Lower lobe of right lung (tissue), 2 donors: ENCODE results near the gene GJA4. TPM values are rescaled to one million over a fixed set of nuclear protein-coding genes. Genes with fewer than 3 reads are reported as not detected.
"Not testable (repeated sequence)": the region's sequence is repeated elsewhere in the genome, so short reads cannot be mapped to it uniquely, and the experiment has no call there.

ENCODE experiments used
- ATAC-seq, 2 donors: fragments of 200-7000 bp; cut with Tn5 transposase; one replicate each; pipeline ENCODE4 v1.9.1; 2020 to 2022; ENCODE audit warnings: mild to moderate bottlenecking in 2 of 2, moderate library complexity in 2 of 2
- DNase-seq: peaks from one replicate; pipeline ENCODE4 v3.0.0-alpha.2; 2020
- H3K27ac ChIP-seq: fragments of 200-600 bp; one replicate; pipeline ENCODE4 v1.8.0; 2022
- H3K27me3 ChIP-seq: fragments of 200-600 bp; one replicate; pipeline ENCODE4 v1.8.0; 2022; ENCODE audit warnings: low read depth
- H3K36me3 ChIP-seq: fragments of 200-600 bp; one replicate; pipeline ENCODE4 v1.8.0; 2022; ENCODE audit warnings: mild to moderate bottlenecking
- H3K4me1 ChIP-seq: fragments of 200-600 bp; one replicate; pipeline ENCODE4 v1.8.0; 2022
- H3K4me3 ChIP-seq: fragments of 200-600 bp; one replicate; pipeline ENCODE4 v1.8.0; 2022; ENCODE audit warnings: mild to moderate bottlenecking
- H3K9me3 ChIP-seq: fragments of 200-600 bp; one replicate; pipeline ENCODE4 v1.8.0; 2022
- intact Hi-C: fragments of 100-400 bp; cut with DNase I; formaldehyde crosslinking; loops from one replicate; pipeline ENCODE4 v1.11.0; 2022
- total RNA-seq: library from RNA; stranded (reverse); fragmentation: NEBNext Ultra II Directional; extraction: Animal tissue kit (Norgen Biotek cat#: 25700); gene quantifications from one replicate; pipeline ENCODE4 v1.2.1, GENCODE V29; 2021
- TF ChIP-seq, protein P1 (sequence below): fragments of 200-600 bp; IDR thresholded peaks from one replicate; pipeline ENCODE4 v1.8.0; 2022; ENCODE audit warnings: antibody characterized with exemption, mild to moderate bottlenecking
- donor health status: DM: no; HTN: yes; CAD: no; lungs with severe emphysema.

The GJA4 gene
- total RNA-seq, 1 donor from 2014 or later = 16.1 TPM

DNA sequence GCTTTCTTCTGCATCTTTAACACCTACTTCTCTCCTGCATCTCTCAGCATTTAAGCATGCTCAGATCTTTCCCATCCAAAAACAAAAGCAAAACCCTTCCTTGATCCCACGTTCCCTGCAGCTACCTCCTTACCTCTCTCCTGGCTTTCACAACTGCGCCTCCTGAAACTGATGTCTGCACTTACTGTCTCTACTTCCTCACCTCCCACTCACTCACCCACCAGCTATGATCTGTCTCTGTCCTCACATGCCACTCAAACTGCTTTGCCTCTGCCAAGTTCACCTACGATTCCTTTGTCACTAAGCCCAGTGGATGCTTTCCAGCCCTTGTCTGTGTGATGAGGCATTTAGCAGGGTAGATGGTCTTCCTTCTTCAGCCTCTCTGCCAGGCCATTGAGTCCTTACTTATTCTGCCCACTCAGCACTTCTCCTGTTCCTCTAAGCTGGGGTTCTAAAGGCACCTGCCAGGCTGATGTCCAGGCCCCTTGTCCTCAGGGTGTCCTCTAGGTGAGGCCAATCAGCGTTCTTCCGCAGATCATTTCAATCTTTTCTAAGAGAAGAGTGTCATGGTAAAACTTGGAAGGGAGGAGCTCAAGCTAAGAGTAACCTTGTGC is 21.8 kb upstream of the GJA4 start:
- intact Hi-C loops = no loop called here
- ATAC-seq (no peak), DNase-seq (no peak)
- Histone ChIP-seq H3K27me3 (no peaks in the 10 kb centered on the region), H3K36me3 (no peaks in the 10 kb centered on the region), H3K4me3 (no peak overlapping the region), H3K4me1 (no peaks in the 10 kb centered on the region), H3K27ac (no peak overlapping the region), H3K9me3 (no peaks in the 10 kb centered on the region)
- TF ChIP-seq, protein P1, sequence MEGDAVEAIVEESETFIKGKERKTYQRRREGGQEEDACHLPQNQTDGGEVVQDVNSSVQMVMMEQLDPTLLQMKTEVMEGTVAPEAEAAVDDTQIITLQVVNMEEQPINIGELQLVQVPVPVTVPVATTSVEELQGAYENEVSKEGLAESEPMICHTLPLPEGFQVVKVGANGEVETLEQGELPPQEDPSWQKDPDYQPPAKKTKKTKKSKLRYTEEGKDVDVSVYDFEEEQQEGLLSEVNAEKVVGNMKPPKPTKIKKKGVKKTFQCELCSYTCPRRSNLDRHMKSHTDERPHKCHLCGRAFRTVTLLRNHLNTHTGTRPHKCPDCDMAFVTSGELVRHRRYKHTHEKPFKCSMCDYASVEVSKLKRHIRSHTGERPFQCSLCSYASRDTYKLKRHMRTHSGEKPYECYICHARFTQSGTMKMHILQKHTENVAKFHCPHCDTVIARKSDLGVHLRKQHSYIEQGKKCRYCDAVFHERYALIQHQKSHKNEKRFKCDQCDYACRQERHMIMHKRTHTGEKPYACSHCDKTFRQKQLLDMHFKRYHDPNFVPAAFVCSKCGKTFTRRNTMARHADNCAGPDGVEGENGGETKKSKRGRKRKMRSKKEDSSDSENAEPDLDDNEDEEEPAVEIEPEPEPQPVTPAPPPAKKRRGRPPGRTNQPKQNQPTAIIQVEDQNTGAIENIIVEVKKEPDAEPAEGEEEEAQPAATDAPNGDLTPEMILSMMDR = no peak

DNA sequence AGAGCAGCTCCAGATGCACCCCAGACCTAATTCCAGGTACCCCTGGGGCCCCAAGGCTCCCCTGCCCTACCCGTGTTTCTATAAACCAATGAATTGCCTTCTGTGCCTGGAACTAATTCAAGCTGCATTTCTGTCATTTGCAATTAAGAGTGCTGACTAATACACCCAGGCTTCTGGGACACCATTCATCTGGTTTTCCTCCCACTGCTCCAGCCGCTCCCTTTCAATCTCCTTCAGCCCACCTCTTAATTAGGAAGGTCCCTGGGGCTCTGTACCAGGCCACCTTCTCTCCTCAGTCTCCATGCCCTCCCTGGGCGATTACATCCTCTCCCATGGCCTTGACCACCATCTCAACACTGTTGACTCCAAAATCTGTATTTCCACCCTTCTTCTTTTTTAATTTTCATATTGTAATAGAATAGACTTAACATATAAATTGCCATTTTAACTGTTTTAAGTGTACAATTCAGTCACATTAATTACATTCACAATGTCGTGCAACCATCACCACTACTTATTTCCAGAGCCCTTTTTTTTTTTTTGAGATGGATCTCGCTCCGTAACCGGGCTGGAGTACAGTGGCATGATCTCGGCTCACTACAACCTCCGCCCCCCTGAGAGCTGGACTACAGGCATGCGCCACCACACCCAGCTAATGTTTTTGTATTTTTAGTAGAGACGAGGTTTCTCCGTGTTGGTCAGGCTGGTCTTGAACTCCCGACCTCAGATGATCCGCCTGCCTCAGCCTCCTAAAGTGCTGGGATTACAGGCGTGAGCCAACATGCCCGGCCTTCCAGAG is 21.0 kb upstream of the GJA4 start:
- no peaks in the 10 kb centered on the region for H3K9me3 ChIP-seq
- DNase-seq (no peak), ATAC-seq (no peak)
- no peaks in the 10 kb centered on the region for H3K36me3 ChIP-seq
- intact Hi-C loops = no loop called here
- no peaks in the 10 kb centered on the region for H3K4me1 ChIP-seq
- TF ChIP-seq, protein P1 = no peak
- H3K27ac ChIP-seq = no peak overlapping the region
- no peak overlapping the region for H3K4me3 ChIP-seq
- H3K27me3 ChIP-seq = peaks cover 1% of the 10 kb centered on the region

DNA sequence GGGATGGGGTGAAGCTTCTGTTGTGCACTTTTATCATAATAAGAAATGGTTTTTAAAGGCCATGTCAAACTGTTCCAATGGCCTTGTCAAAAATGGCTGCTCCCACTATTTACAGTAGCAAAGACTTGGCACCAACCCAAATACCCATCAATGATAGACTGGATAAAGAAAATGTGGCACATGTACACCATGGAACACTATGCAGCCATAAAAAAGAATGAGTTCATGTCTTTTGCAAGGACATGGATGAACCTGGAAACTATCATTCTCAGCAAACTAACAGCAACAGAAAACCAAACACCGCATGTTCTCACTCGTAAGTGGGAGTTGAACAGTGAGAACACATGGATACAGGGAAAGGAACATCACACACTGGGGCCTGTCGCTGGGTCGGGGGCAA is 19.7 kb upstream of the GJA4 start:
- ATAC-seq, intact Hi-C loops, H3K4me3 ChIP-seq, H3K4me1 ChIP-seq, H3K36me3 ChIP-seq, H3K9me3 ChIP-seq, DNase-seq, H3K27ac ChIP-seq, H3K27me3 ChIP-seq: not testable (repeated sequence)

DNA sequence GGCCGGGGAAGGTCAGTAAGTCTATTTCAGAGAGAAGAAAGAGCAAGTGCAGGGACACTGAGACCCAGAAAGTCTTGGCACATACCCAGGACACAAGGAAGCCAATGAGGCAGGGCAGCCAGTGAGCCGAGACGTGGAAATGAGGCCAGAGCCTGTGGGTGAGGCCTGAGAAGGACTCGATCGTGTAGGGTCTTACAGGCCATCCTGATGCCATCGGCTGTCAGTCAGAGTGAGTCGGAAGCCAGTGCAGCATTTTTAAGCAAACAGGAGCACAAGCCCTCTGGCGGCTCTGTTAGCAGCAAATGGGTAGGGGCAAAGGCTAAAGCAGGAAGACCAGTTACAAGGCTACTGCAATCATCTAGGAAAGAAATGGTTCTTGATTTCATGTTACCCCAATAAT is 17.8 kb upstream of the GJA4 start:
- TF ChIP-seq, protein P1 = no peak
- peaks cover 4% of the 10 kb centered on the region for H3K27me3 ChIP-seq
- DNase-seq = no peak
- no peak overlapping the region for H3K4me3 ChIP-seq
- ATAC-seq = no peak
- H3K4me1 ChIP-seq = no peaks in the 10 kb centered on the region
- no peaks in the 10 kb centered on the region for H3K9me3 ChIP-seq
- intact Hi-C loops = no loop called here
- no peaks in the 10 kb centered on the region for H3K36me3 ChIP-seq
- H3K27ac ChIP-seq = no peak overlapping the region

DNA sequence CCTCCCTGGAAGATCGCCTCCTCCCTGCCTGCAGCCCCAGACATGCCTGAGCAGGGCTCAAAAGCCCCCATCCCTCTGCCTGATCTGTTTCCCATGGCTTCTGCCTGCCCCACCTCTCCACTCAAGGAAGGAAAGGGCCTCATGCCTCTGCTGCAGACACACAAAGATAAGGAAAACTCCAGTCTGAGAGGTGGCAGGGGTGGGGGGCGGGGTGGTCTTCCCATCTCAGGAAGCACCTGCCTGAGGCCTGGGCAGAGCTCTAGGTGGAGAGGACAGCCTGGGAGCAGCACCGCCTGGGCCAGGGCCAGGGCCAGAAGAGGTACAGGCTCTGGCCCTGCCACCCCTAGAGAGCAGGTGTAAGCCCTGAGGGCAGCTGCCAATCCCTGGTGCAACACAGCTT is 15.9 kb upstream of the GJA4 start:
- no peaks in the 10 kb centered on the region for H3K36me3 ChIP-seq
- H3K27ac ChIP-seq = no peak overlapping the region
- TF ChIP-seq, protein P1 = no peak
- peaks cover 12% of the 10 kb centered on the region for H3K4me1 ChIP-seq
- H3K4me3 ChIP-seq = no peak overlapping the region
- intact Hi-C loops = no loop called here
- ATAC-seq (no peak), DNase-seq (no peak)
- peaks cover 20% of the 10 kb centered on the region for H3K27me3 ChIP-seq
- no peaks in the 10 kb centered on the region for H3K9me3 ChIP-seq
